HG02852 (cell line): ENCODE data around the gene UPK3A.
"Not testable (repeated sequence)": the region's sequence is repeated elsewhere in the genome, so short reads cannot be mapped to it uniquely, and the experiment has no call there.

Source experiments
- ATAC-seq: cut with Tn5 transposase; IDR thresholded peaks from one replicate; pipeline ENCODE4 v1.9.1; 2021; ENCODE audit warnings: mild to moderate bottlenecking, moderate library complexity; ENCODE audit not compliant: unreplicated experiment

The UPK3A gene

DNA sequence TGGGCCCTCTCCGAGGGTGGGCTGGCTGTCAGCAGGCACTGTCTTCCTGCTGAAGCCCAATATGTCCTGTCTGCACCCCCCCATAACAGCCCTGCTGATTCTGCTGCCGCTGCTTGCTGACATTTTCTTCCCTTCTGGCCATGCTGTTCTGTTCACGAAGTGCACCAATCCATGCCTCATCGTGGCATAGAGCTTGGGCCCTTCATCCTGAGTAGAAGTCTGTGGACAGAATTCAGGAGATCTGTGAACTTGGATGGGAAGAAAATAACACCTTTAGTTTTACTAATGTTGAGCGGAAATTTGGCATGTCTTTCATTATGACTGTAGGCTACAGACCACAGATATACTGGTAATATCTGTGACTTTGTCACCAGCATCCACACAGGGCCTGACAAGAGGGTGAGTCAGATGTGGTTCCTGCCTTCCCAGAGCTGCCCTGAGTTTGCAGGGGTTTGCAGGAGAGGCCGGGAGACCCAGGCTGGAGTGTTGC, 29.9 kb upstream of the UPK3A start:
- ATAC-seq: no peak

GRCh38 chr22:45257941-45258340, 26.8 kb upstream of the UPK3A start:
- ATAC-seq: not testable (repeated sequence)

- ATAC-seq: no peak
These were observed 24.9 kb upstream of the UPK3A start for GRCh38 chr22:45259754-45260394.

- not testable (repeated sequence) for ATAC-seq
These were observed 24.4 kb upstream of the UPK3A start for GRCh38 chr22:45260395-45260759.

DNA sequence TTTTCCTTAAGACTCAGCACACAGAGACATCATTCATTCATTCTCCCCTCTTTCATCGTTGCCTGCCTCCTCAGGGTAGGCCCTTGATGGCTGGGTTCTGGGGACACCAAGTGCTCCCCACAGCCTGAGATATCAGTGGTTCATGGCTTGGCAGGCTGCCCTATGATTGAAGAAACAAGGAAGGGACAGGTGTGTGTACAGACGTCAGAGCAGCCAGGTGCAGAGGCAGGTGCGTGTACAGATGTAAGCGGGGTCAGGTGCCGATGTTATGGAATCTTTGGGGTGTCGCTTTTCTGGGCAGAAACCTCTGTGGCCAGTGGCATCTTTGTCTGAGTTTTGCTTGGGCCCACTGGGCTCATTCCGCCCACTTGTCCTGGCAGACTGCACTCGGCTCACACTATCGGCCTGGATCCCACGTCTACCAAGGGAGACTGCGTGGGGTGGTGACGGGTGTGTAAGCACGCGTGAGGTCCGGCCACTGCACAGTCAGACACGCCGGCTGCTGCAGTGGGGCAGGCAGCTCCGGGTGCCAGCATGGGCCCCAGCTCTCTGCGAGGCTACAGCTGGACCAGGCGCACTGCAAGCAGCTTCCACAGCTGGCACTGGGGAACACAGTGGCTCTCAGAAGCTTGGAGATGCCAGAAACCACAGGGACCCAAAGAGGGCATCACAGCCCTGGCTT, 23.2 kb upstream of the UPK3A start:
- ATAC-seq: no peak

DNA sequence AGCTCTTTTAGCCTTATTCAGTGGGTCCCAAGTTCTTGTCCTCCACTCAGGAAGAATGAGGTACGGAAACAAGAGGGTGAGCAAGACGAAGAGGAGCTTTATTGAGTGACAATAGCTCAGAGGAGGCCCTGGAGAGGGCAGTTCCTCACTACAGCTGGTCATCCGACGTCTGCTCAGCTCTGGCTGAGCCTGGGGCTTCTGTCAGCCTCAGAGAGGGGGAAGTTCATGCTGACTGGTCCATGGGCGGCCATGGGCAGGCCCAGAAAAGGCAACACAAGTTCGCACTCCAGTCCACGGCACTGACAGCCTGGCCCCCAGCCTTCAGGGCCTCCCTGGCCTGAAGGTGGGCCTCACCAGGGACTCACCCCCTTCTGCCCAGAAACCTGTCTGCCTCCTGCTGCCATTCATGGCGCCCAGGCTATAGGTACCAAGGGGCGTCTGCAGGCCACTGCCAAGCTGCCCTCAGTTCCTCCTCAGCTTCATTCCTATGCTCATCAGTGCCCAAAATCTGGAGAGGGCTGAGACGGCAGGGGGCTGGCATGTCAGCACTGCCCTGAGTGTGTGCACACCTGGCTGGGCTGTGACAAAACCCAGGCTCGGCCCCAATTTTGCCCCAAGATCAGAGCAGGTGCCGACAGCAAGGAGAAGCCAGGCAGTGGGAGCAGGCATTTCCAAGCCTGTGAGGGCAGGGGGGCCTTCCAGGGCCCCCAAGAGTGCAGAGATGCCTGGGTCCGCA, 22.4 kb upstream of the UPK3A start:
- no peak for ATAC-seq

DNA sequence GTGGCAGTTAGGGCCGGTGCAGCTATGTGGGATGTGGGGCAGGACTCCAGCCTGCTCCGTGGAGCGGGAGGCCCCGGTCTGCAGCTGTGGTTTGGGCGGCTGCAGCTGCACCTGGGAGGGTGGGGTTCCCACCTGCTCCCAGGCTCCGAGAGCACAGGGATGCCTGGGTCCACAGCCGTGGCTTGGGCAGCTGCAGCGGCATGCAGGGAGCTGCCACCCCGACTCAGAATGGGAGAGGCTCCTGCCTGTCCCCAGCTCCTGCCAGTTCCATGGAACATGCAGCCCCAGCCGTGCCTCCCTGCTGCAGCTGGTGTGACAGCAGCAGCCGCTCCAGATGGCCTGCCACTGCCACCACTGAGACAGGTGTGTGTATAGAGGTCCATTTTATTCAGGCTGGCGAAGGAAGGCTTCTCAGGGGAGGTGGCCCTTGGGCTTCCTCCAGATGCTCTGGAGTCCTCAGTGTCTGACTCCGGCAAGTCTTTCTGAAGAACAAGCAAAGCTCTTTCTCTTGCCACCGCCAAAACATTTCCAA, 21.8 kb upstream of the UPK3A start:
- peak; percentile 28 for ATAC-seq

DNA sequence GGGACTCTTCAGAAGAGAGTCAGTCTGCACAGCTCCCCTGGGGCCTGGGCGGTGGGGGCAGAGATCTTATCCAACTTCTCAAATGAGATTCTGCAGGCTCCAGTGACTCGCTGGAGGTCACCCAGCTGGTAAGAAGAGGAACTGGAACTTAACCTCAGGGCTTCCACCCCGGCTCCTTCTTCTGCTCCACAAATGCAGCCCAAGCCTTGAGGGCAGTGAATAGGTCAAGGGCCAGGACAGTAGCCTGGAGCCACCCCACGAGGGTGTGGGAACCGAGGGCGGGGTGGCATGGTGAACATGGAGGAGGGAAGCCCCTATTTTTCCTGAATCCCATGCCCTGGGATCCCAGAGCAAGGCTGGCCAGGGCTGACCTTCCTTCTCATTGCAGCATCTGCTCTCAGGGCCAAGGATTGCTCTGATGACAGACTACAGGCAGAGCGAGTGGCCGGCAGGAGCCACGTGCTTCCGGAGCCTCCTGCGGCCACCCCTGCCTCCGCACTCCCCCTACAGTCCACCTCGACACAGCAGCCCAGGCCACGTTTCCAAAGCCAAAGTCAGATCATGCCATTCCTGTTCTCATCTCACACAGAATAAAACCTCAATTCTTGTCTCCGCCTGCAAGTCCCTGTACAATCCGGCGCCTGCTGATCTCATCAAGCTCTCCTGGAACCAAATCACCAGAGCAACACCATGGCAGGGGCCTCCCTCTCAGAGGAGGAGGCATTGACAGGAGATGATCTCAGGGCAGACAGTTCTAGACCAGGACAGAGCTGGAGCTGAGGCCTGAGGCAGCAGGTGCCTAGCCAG, 21.1 kb upstream of the UPK3A start:
- ATAC-seq: peak; percentile 76

DNA sequence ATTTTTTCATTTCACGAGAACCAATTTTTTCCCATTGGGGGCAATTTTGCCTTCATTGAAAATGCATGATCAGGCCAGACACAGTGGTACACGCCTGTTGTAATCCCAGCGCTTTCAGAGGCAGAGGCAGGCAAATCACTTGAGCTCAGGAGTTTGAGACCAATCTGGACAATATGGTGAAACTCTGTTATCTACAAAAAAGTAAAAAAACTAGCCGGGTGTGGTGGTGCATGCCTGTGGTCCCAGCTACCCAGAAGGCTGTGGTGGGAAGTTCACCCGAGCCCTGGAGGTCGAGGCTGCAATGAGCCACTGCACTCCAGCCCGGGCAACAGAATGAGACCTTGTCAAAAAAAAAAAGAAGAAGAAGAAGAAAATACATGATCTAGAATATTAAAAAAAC, 19.2 kb upstream of the UPK3A start:
- ATAC-seq: no peak

DNA sequence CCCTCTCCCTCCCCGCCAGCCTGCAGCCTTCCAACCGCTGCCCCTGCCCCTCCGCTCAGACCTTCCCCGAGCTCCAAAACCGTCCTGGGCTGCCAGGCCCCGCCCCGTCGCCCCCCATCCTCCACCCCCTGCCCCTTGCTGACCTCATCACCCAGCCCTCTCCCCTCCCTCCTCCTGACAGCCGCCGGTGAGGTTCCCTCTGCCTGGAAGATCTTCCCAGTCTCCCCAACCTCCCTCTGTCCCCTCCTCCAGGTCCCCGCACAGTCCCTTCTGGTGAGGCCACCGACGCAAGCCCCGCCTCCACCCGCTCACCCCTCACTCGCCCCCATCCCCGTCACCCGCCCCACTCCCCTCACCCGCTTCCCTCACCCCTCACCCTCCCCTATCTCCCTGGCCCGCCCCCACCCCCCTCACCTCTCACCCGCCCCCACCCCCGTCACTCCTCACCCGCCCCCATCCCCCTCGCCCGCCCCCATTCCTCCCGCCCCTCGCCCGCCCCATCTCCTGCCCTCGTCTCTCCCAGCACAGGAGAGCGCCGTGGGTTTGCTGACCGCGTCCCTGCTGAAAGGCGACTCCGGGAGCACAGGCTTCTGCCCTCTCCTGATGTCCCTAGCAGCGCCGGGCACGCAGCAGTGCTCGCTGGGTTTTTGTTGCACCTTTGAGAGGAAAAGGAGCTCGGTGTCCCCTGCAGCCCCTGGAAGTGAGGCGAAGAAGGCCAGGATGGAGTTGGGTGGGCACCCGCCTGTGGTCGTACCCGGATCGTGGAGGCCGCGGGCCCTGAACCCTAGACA, 16.4 kb upstream of the UPK3A start:
- ATAC-seq: no peak

DNA sequence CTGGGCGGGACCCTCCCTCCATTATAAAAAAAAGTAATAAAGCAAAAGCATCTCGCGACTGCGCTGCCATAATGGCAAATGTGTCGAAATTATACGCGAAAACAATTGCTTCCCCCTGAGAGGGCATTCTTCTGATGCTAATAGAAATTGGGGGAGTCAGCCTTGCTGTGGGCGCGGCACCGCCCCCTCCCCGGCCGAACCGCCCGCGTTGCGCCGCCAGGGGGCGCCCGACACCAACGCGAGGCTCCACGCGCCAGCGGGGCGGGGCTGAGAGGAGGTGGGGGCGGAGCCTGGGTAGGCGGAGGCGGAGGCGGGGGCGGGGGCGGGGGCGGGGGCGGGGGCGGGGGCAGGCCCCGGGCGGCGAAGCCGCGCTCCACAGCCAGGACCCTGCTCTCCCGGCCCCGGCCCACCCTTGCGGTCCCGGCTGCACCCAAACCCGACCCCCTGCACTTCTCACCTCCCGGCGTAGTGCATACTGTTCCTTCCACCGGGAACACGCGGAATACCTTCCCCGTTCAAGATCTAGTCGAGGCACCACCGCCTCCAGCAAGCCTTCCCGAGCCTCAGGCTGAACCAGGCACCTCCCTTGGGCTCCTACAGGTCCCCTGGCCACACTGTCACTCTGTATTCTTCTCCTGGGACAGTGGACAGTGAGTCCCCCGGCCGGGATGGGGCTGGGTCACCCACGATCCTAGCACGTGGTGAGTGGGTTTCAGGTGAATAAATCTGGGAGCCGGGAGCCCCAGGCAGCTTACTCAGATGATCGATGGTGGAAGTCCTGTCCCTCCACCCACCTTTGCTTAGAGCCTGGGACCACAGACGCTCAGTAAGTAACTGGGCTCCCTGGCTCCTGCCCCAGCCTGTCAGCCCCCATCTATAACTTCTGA, 15.5 kb upstream of the UPK3A start:
- peak; percentile 66 for ATAC-seq

DNA sequence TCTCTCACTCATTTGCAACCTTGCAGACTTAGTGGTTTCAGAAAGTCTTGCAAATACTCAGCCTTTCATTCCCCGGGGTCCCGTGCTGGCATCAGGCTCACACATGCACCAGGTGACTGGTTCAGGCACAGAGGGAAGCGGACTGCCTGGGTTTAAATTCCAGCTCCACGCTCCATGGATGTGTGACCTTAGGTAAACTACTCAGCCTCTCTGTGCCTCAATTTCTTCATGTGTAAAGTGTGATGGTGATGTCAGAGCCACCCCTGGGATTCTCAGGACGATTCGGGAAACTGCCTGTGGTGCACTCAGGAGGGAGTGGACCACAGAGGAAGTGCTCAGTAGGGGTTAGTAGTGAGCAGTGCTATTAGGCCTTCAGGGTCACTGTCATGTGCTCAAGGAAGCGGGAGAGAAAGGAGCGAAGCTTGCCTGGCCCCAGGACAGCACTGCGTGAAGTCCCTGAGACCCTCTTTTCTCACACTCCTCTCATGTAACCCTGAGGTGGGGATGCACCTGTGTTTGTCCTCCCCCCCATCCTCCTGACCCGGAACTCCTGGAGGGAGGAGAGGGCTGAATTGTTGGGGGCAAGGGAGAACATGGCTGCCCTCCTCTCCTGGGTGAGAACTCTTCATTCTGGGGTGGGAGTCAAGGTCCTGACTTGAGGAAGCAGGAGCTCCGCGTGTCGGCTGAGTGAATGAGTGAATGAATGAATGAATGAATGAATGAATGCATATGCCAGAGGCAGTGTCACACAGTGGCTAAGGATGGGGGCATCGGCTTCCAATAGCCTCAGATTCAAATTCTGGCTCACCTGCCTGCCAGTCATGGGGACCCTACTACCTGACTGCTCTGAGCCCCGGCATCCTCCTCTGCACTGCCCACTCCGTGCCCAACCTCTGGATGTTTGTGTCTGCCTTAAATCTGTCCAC, 14.4 kb upstream of the UPK3A start:
- no peak for ATAC-seq

- no peak for ATAC-seq
These were observed 13.0 kb upstream of the UPK3A start for GRCh38 chr22:45271667-45272201.

DNA sequence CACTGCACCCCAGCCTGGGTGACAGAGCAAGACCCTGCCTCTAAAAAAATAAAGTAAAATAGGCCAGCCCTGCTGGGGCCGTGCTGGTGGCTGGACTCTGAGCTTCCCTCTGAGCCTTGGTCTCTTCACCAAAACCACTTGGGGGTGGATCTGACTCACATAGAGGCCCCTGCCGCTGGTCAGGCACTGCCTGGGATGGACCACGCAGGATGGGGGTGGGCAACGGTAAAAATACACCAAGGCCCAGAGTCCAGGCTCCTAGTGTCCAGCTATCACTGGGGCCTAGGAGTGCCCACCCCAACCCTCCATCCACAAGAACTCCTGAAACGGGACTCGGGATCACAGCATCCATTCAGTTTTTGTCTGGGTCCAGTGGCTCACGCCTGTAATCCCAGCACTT, 12.3 kb upstream of the UPK3A start:
- ATAC-seq: no peak

DNA sequence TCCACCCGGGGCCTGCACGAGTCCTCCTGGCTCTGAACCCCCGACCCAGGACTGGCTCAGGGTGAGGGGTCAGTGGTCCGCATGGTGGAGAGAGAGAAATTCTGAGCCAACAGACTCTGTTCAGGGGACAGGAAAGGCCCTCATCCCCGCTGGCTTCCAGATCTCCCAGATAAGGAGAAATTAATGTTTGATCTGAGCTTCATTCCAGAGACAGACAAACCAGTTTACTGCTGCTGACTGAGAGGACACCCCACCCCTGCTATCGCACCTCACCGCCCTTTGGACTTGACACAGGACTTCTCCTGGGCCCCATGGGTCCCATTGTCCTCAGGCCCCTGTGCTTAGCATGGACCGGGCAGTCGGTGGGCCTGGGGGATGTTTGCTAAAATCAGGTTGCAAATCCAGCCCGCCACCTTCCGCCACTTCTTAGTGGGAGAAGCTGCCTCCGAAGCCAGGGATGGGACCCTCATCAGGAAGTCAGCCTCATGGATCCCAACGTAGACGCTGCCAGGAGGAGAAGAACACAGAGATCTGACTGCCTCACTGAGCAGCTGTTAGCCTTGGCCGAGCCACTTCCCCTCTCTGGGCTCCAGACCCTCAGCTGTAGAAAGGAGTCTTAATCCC, 11.2 kb upstream of the UPK3A start:
- ATAC-seq: no peak

DNA sequence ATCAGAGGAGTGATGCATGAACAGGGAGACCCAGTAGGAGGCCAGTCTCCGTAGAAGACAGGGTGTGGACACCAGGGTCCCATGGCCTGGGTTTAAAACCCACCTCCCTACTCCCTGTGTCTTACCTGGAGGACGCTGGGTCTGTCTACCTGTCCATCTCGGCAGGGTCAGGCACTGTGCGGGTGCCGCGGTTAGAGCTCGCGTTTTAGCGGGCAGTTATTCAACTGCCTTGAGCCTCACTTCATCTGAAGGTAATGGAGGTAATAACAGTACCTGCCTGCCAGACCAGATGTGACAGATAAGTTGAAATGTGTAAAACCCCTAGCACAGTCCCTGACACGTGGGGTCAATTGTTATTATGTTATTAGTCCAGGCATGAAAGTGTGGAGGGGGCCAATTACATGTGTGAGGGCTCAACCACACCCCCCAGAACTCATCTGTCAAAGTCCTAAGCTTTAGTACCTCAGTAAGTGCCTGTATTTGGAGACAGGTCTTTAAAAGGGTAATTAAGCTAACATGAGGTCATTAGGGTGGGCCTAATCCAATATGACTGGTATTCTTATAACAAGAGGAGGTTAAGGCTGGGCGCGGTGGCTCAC, 8.1 kb upstream of the UPK3A start:
- no peak for ATAC-seq

DNA sequence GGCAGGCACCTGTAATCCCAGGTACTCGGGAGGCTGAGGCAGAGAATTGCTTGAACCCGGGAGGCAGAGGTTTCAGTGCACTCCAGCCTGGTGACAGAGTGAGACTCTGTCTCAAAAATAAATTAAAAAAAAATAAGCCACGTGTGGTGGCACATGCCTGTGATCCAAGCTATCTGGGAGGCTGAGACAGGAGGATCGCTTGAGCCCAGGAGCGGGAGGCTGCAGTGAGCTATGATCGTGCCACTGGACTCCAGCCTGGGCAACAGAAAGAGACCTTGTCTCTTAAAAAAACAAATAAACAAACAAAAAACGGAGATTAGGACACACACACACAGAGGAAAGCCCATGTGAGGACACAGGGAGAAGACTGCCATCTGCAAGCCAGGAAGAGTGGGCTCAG, 7.0 kb upstream of the UPK3A start:
- ATAC-seq: not testable (repeated sequence)
